COR-L47 (cell line): ENCODE measurements around the gene ERICH2.
"Not testable (repeated sequence)": the region's sequence is repeated elsewhere in the genome, so short reads cannot be mapped to it uniquely, and the experiment has no call there.

Source experiments
- DNase-seq: peaks from one replicate; lab custom pipeline; 2025; lab: John Stamatoyannopoulos, UW

Gene ERICH2

GRCh38 chr2:170770008-170770605, at the start of gene ERICH2:
TSS of gene ERICH2 (plus strand) at chr2:170770378. CDS start at chr2:170770682, 304 bp downstream.
- peak; percentile 66 for DNase-seq

- no peak for DNase-seq
Observed at GRCh38 chr2:170721678-170722077, 48.5 kb upstream of the ERICH2 start.

GRCh38 chr2:170722301-170722700, 47.9 kb upstream of the ERICH2 start:
- DNase-seq: no peak

- no peak for DNase-seq
Observed at GRCh38 chr2:170723446-170723958, 46.7 kb upstream of the ERICH2 start.

- DNase-seq: no peak
Observed at GRCh38 chr2:170733798-170734600, 36.2 kb upstream of the ERICH2 start.

- DNase-seq: not testable (repeated sequence)
Observed at GRCh38 chr2:170734601-170735000, 35.6 kb upstream of the ERICH2 start.

- no peak for DNase-seq
Observed at GRCh38 chr2:170736628-170737027, 33.5 kb upstream of the ERICH2 start.

- no peak for DNase-seq
Observed at GRCh38 chr2:170737406-170737805, 32.8 kb upstream of the ERICH2 start.

- DNase-seq: no peak
Observed at GRCh38 chr2:170737821-170738220, 32.4 kb upstream of the ERICH2 start.

GRCh38 chr2:170739048-170739447, 31.1 kb upstream of the ERICH2 start:
- DNase-seq: no peak

- no peak for DNase-seq
Observed at GRCh38 chr2:170739507-170740046, 30.6 kb upstream of the ERICH2 start.

GRCh38 chr2:170740660-170741059, 29.5 kb upstream of the ERICH2 start:
- DNase-seq: no peak

- DNase-seq: no peak
Observed at GRCh38 chr2:170742000-170742399, 28.2 kb upstream of the ERICH2 start.

- DNase-seq: no peak
Observed at GRCh38 chr2:170742896-170743529, 27.2 kb upstream of the ERICH2 start.

- DNase-seq: no peak
Observed at GRCh38 chr2:170743530-170744239, 26.5 kb upstream of the ERICH2 start.

GRCh38 chr2:170744248-170745002, 25.8 kb upstream of the ERICH2 start:
- no peak for DNase-seq

GRCh38 chr2:170745305-170745704, 24.9 kb upstream of the ERICH2 start:
- no peak for DNase-seq

- no peak for DNase-seq
Observed at GRCh38 chr2:170747921-170748320, 22.3 kb upstream of the ERICH2 start.

GRCh38 chr2:170751555-170751954, 18.6 kb upstream of the ERICH2 start:
- not testable (repeated sequence) for DNase-seq

GRCh38 chr2:170761572-170761971, 8.6 kb upstream of the ERICH2 start:
- DNase-seq: no peak

- DNase-seq: no peak
Observed at GRCh38 chr2:170762760-170763159, 7.4 kb upstream of the ERICH2 start.
